Sigmoid colon (tissue), 7 donors: ENCODE results near the gene APOBEC3F. TPM values are rescaled to one million over a fixed set of nuclear protein-coding genes. Genes with fewer than 3 reads are reported as not detected.

Experiments
- DNase-seq: peaks from one replicate; pipeline ENCODE4 v3.0.0-alpha.2; 2019
- H3K27ac ChIP-seq, 4 donors: fragments of 200-600 bp; sonication (generic); one replicate each; pipeline ENCODE4 v1.5.1; 2016 to 2019; ENCODE audit warnings: mild to moderate bottlenecking in 1 of 4
- H3K27me3 ChIP-seq, 3 donors: fragments of 200-600 bp; sonication (generic); one replicate each; pipeline ENCODE4 v1.5.1; 2019; ENCODE audit warnings: mild to moderate bottlenecking in 1 of 3
- H3K36me3 ChIP-seq, 4 donors: fragments of 200-600 bp; sonication (generic); one replicate each; pipeline ENCODE4 v1.5.1; 2016 to 2019
- H3K4me1 ChIP-seq, 4 donors: fragments of 200-600 bp; sonication (generic); one replicate each; pipeline ENCODE4 v1.5.1; 2017 to 2019
- H3K4me3 ChIP-seq, 4 donors: fragments of 200-600 bp; sonication (generic); one replicate each; pipeline ENCODE4 v1.5.1; 2017 to 2019; ENCODE audit warnings: mild to moderate bottlenecking in 2 of 4, moderate library complexity in 1 of 4
- H3K9me3 ChIP-seq, 4 donors: fragments of 200-600 bp in 3 of 4; sonication (generic) in 3 of 4; one replicate each; pipeline versions ENCODE4 v1.5.1 to v1.6.1; 2013 to 2019
- EP300 ChIP-seq, 4 donors: sonication (generic); formaldehyde crosslinking; IDR thresholded peaks; one replicate each; pipeline ENCODE4 v1.6.1; 2017; ENCODE audit warnings: antibody characterized with exemption in 4 of 4
- POLR2A ChIP-seq, 2 donors: fragments of 450-650 bp; IDR thresholded peaks; one replicate each; pipeline ENCODE4 v1.6.1; 2016; ENCODE audit warnings: antibody characterized with exemption in 2 of 2, mild to moderate bottlenecking in 2 of 2, moderate library complexity in 2 of 2
- POLR2AphosphoS5 ChIP-seq, 4 donors: sonication (generic); formaldehyde crosslinking; IDR thresholded peaks; one replicate each; pipeline ENCODE4 v1.6.1; 2017; ENCODE audit warnings: antibody characterized with exemption in 4 of 4
- WGBS, 2 donors: extraction: QIAGEN DNeasy Blood & Tissue Kit; methylation state at CpG; one replicate each; pipeline ENCODE4 v1.1.7; 2013; 5-methylcytosine and 5-hydroxymethylcytosine counted together
- intact Hi-C: fragments of 100-400 bp; cut with DNase I; formaldehyde crosslinking; loops from one replicate; pipeline ENCODE4 v1.15.1; 2023
- polyA plus RNA-seq, 3 donors: library from polyadenylated mRNA; stranded (reverse); fragments of 200-250 nt; gene quantifications; one replicate each; pipeline ENCODE4 v1.2.3, GENCODE V29; 2013
- total RNA-seq, 4 donors: library from RNA; depleted of rRNA; stranded (reverse); fragments of >200 nt; gene quantifications; one replicate each; pipeline ENCODE4 v1.1.0, GENCODE V29; 2016
- TF ChIP-seq, protein P1 (sequence below), 4 experiments: fragments of 450-650 bp in 3 of 4; fragments of 200-600 bp in 1 of 4; IDR thresholded peaks; one replicate each; pipeline ENCODE4 v1.5.1; 2016 to 2019; ENCODE audit warnings: antibody characterized with exemption in 4 of 4, mild to moderate bottlenecking in 3 of 4, moderate library complexity in 2 of 4
- donor health status: healthy with polysubstance abuse.
- donor health status: Bipolar disorder and iron deficiency.
- donor health status: healthy.

The APOBEC3F gene
- total and polyA plus RNA-seq, 7 donors: 1.2 to 10.2 (median 4.6) TPM

DNA sequence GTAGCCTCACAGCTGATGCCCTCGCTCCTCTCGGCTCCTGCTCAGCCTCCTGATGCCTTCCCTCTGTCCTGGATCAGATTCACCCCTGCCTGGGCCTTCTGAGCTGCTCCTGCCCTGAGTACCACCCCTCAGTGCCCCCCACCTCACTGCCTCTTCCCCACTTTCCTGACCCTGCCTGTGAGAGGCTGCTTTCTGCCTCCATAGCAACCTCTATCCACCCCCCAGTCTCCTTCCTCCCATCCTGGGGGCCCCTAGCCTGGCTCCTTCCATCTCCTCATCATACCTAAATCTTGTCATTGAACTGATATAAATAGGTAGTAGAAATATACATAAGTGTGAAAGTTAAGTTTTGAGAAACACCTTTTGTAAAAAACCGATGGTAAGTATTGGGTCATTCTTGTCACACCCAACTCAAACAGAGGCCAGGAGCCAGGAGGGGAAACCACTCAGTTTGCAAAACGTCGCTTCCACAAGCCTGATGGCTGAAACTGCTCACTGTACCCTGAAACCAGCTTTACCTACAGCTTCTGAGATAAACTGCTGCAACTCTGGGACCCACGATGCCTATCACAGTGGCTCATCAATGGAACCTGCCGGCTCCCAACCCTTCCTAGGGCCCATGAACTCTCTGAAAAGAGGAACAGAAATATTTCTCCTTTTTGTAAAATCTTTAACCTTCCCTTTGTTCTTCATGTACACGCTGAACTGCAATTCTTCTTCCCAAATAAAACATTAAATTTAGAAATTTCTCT lies 51.6 kb downstream of the APOBEC3F start:
- Histone ChIP-seq H3K27ac (no peak overlapping the region), H3K4me3 (no peak overlapping the region), H3K9me3 (no peaks in the 10 kb centered on the region), H3K4me1 (peaks cover 0 to 4% (median 2%) of the 10 kb centered on the region in 4 donors), H3K36me3 (no peaks in the 10 kb centered on the region), H3K27me3 (peaks cover 0 to 3% (median 0%) of the 10 kb centered on the region in 3 donors)
- TF ChIP-seq, protein P1, sequence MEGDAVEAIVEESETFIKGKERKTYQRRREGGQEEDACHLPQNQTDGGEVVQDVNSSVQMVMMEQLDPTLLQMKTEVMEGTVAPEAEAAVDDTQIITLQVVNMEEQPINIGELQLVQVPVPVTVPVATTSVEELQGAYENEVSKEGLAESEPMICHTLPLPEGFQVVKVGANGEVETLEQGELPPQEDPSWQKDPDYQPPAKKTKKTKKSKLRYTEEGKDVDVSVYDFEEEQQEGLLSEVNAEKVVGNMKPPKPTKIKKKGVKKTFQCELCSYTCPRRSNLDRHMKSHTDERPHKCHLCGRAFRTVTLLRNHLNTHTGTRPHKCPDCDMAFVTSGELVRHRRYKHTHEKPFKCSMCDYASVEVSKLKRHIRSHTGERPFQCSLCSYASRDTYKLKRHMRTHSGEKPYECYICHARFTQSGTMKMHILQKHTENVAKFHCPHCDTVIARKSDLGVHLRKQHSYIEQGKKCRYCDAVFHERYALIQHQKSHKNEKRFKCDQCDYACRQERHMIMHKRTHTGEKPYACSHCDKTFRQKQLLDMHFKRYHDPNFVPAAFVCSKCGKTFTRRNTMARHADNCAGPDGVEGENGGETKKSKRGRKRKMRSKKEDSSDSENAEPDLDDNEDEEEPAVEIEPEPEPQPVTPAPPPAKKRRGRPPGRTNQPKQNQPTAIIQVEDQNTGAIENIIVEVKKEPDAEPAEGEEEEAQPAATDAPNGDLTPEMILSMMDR (IDR thresholded peaks at IDR 0.05): no peak
- TF ChIP-seq POLR2AphosphoS5 (IDR thresholded peaks at IDR 0.05) (no peak), POLR2A (IDR thresholded peaks at IDR 0.05) (no peak), EP300 (IDR thresholded peaks at IDR 0.05) (no peak)
- no peak for DNase-seq
- WGBS, 2 donors: 35 to 61% methylated on average over 8 of the region's 8 CpGs
- intact Hi-C loops: no loop called here

DNA sequence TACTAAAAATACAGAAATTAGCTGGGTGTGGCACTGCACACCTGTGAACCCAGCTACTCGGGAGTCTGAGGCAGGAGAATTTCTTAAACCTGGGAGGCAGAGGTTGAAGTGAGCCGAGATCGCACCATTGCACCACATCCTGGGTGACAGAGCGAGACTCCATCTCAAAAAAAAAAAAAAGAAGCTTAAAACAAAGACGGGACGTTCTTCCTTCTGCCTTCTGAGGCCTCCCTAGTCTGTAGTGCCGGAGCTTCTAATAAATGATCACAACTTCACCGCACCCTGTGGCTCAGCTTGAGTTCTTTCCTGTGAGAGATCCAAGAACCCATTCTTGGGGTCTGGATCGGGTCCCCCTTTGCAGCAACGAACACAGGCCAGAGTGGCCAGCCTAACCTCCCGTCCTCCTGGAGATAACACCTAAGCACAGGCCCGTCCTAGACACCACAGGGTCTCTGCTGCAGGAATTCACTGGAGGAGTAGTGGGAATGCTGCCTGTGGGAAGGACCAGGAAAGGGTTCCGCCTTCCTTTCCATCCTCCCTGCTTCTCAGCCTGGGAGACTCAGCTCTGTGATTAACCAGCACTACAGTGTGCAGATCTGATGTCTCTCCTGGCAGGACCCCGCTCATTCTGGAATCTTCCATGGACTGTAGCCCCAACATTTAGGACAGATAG lies 54.2 kb downstream of the APOBEC3F start:
- no peak overlapping the region for H3K27ac ChIP-seq
- H3K4me3 ChIP-seq: no peak overlapping the region
- DNase-seq: no peak
- TF ChIP-seq EP300 (IDR thresholded peaks at IDR 0.05) (no peak), POLR2A (IDR thresholded peaks at IDR 0.05) (no peak), POLR2AphosphoS5 (IDR thresholded peaks at IDR 0.05) (no peak)
- TF ChIP-seq, protein P1 (IDR thresholded peaks at IDR 0.05): no peak
- peaks cover 0 to 3% (median 0%) of the 10 kb centered on the region in 3 donors for H3K27me3 ChIP-seq
- WGBS, 2 donors: 80 to 81% methylated on average over 14 of the region's 14 CpGs
- no peaks in the 10 kb centered on the region for H3K4me1 ChIP-seq
- H3K36me3 ChIP-seq: no peaks in the 10 kb centered on the region
- no peaks in the 10 kb centered on the region for H3K9me3 ChIP-seq
- intact Hi-C loops: no loop called here

DNA sequence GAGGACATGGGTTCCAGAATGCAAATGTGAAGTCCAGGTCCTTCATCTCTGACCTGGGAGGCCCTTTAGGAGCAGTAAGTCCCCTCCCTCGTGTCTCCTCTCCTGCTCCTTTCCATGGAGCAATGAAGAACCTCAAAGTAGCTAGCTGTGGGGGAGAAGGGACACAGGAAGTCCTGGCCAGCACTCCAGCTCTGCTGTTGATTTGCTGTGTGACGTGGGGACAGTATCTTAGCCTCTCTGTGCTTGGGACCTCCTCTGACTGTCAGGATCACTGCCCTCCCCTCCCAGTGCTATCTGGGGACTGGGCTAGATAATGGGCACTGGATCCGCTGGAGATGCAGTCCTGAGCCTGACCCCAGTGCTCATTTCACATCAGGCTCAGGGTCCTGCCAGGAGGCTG lies 55.3 kb downstream of the APOBEC3F start:
- TF ChIP-seq EP300 (IDR thresholded peaks at IDR 0.05): no peak
- no peak for TF ChIP-seq POLR2AphosphoS5 (IDR thresholded peaks at IDR 0.05)
- no peak for TF ChIP-seq POLR2A (IDR thresholded peaks at IDR 0.05)
- TF ChIP-seq, protein P1 (IDR thresholded peaks at IDR 0.05): no peak
- H3K4me3 ChIP-seq: no peak overlapping the region
- H3K27ac ChIP-seq: no peak overlapping the region
- H3K4me1 ChIP-seq: no peaks in the 10 kb centered on the region
- no peaks in the 10 kb centered on the region for H3K36me3 ChIP-seq
- no peak for DNase-seq
- no peaks in the 10 kb centered on the region for H3K27me3 ChIP-seq
- H3K9me3 ChIP-seq: no peaks in the 10 kb centered on the region
- intact Hi-C loops: no loop called here
- WGBS, 2 donors: 81 to 91% methylated on average over 3 of the region's 3 CpGs

DNA sequence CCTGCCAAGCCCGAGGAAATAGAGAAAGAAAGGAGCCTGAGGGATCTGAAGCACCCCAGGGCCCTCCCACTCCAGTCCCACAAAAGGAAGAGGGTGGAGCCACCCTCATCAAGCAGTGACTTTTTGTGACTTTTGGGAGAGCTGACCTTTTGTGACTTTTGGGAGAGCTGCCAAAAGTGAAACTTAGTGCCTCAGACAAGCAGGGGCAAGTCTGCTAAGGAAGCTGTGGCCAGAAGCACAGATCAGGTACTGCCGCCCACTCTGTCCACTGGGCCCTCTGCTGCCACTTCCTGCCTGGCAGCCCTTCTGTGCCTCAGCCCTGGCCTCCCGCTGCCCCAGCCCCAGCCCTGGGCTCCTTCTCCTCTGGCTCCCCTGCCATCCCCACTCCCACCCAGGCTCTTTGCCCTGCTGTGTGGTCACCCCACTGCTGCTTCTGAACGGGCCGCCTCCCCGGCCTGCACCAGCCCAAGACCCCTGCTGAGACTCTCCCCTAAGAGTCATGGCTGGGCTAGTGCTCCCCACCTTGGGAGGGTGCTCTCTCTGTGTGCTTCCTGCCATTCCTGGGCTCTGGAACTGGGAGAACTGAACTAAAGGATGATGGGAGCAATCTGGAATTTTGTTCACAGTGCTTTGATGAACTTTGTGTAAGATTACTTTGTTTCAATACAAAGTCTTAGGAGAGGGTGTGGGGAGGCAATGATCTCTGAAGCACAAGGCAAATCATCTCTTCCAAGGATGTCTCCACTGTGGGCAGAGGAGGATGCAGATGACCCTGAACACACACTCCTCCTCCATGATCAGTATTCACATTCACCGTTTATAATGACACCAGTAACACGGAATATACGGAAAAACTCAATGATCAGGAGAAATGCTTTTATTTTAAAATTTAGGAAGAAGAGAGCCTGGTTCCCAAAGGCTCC lies 56.7 kb downstream of the APOBEC3F start, which contains the start of gene APOBEC3H:
TSS of gene APOBEC3H (plus strand) at position 147 of the 923 bp plus-strand sequence. CDS start 3,035 bp downstream, outside the sequence.
- H3K36me3 ChIP-seq: no peaks in the 10 kb centered on the region
- no peaks in the 10 kb centered on the region for H3K9me3 ChIP-seq
- no peak within 1 kb of the TSS for H3K27ac ChIP-seq
- DNase-seq: peak; percentile 62
- WGBS, 2 donors: 62 to 77% methylated on average over 9 of the region's 9 CpGs
- TF ChIP-seq POLR2A (IDR thresholded peaks at IDR 0.05): no peak
- no peak within 1 kb of the TSS for H3K4me3 ChIP-seq
- peaks cover 0 to 3% (median 0%) of the 10 kb centered on the region in 3 donors for H3K27me3 ChIP-seq
- intact Hi-C loops: no loop called here
- no peaks in the 10 kb centered on the region for H3K4me1 ChIP-seq
